Nephron progenitor cell (in vitro differentiated cells): ENCODE measurements around the gene GGTA1.
A peak's percentile ranks its signal among the peaks of the same experiment; 100 is the strongest.
"Not testable (repeated sequence)": the region's sequence is repeated elsewhere in the genome, so short reads cannot be mapped to it uniquely, and the experiment has no call there.

ENCODE experiments used
- DNase-seq: peaks from one replicate; pipeline ENCODE4 v3.0.0; 2021
- H3K27ac Mint-ChIP-seq: 2 replicates; pipeline ENCODE4 v1.8.0; 2021; ENCODE audit warnings: mild to moderate bottlenecking, moderate library complexity, mixed read lengths
- H3K27me3 Mint-ChIP-seq: 2 replicates; pipeline ENCODE4 v1.8.0; 2021; ENCODE audit warnings: mild to moderate bottlenecking, low read depth, mixed read lengths; ENCODE audit not compliant: poor library complexity
- H3K36me3 Mint-ChIP-seq: 2 replicates; pipeline ENCODE4 v1.8.0; 2021; ENCODE audit warnings: low read depth, mixed read lengths
- H3K4me1 Mint-ChIP-seq: 2 replicates; pipeline ENCODE4 v1.8.0; 2021; ENCODE audit warnings: mixed read lengths
- H3K4me3 Mint-ChIP-seq: 2 replicates; pipeline ENCODE4 v1.8.0; 2021; ENCODE audit warnings: mild to moderate bottlenecking, moderate library complexity, mixed read lengths
- H3K9me3 Mint-ChIP-seq: 2 replicates; pipeline ENCODE4 v1.8.0; 2021; ENCODE audit warnings: mild to moderate bottlenecking, moderate library complexity, mixed read lengths
- CTCF ChIP-seq: fragments of 200-600 bp; sonication (generic); IDR thresholded peaks from 2 replicates; pipeline ENCODE4 v1.5.0; 2021; ENCODE audit warnings: antibody characterized with exemption

GGTA1 gene

GRCh38 chr9:121463026-121463807 lies 36.4 kb downstream of the GGTA1 start:
- peak; percentile 73 for DNase-seq
- H3K27ac Mint-ChIP-seq: no peak overlapping the region
- H3K4me3 Mint-ChIP-seq: no peak overlapping the region
- H3K27me3 Mint-ChIP-seq: peaks cover 26% of the 10 kb centered on the region
- peak; percentile 73 for TF ChIP-seq CTCF
- no peaks in the 10 kb centered on the region for H3K4me1 Mint-ChIP-seq
- H3K9me3 Mint-ChIP-seq: no peaks in the 10 kb centered on the region
- no peaks in the 10 kb centered on the region for H3K36me3 Mint-ChIP-seq

DNA sequence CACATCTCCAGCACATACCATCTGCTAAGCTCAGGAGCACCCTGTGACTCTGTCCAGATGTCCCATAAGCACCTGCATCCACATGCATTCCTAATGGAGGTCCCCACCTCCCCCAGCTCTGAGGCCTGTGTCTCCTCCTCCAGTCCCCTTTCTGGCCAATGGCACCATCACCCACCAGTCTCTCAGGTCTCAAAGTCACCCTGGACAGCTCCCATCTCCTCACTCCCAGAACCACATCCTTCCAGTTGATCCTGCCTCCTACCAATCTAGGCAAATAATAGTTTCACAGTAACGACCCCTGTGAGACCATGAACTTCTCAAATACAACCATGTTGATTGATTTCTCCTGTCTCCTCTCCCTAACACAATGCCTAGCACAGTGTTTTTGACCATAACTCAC lies 40.1 kb downstream of the GGTA1 start:
- Mint-ChIP-seq H3K36me3 (no peaks in the 10 kb centered on the region), H3K4me1 (no peaks in the 10 kb centered on the region), H3K9me3 (no peaks in the 10 kb centered on the region)

GRCh38 chr9:121458449-121458848 lies 41.2 kb downstream of the GGTA1 start:
- not testable (repeated sequence) for H3K36me3 Mint-ChIP-seq, H3K27ac Mint-ChIP-seq, DNase-seq, H3K4me1 Mint-ChIP-seq, H3K9me3 Mint-ChIP-seq, H3K4me3 Mint-ChIP-seq
- peaks cover 34% of the 10 kb centered on the region for H3K27me3 Mint-ChIP-seq

More for the DNA sequence above, 40.1 kb downstream of the GGTA1 start:
- no peak overlapping the region for H3K4me3 Mint-ChIP-seq
- DNase-seq: no peak
- no peak for TF ChIP-seq CTCF
- no peak overlapping the region for H3K27ac Mint-ChIP-seq
- H3K27me3 Mint-ChIP-seq: peaks cover 32% of the 10 kb centered on the region

- no peak for DNase-seq
- peaks cover 11% of the 10 kb centered on the region for H3K27me3 Mint-ChIP-seq
- no peaks in the 10 kb centered on the region for H3K36me3 Mint-ChIP-seq
- TF ChIP-seq CTCF: no peak
- no peaks in the 10 kb centered on the region for H3K9me3 Mint-ChIP-seq
- peaks cover 6% of the 10 kb centered on the region for H3K4me1 Mint-ChIP-seq
- no peak overlapping the region for H3K4me3 Mint-ChIP-seq
- H3K27ac Mint-ChIP-seq: no peak overlapping the region
Measured at GRCh38 chr9:121455527-121456239, 44.0 kb downstream of the GGTA1 start.

DNA sequence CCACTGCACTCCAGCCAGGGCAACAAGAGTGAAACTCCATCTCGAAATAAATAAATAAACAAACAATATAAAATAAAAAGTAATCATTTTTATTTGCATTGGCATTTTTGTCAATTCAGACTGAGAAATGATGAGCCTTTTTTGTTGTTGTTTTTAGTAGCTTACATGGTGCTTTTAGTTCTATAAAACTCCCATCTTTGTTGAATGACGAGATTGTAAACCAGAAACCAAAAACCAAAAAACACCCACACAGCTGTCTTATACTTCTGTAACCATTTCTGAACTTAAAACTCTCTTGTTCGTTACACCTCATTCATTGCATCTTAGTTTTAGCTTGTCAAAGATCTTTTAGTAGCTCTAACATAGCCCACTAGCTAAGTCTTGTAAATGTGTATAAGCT lies 44.7 kb downstream of the GGTA1 start:
- H3K4me1 Mint-ChIP-seq: peaks cover 13% of the 10 kb centered on the region
- no peaks in the 10 kb centered on the region for H3K36me3 Mint-ChIP-seq
- H3K4me3 Mint-ChIP-seq: no peak overlapping the region
- no peak for TF ChIP-seq CTCF
- no peak overlapping the region for H3K27ac Mint-ChIP-seq
- no peaks in the 10 kb centered on the region for H3K9me3 Mint-ChIP-seq
- DNase-seq: no peak
- peaks cover 11% of the 10 kb centered on the region for H3K27me3 Mint-ChIP-seq

DNA sequence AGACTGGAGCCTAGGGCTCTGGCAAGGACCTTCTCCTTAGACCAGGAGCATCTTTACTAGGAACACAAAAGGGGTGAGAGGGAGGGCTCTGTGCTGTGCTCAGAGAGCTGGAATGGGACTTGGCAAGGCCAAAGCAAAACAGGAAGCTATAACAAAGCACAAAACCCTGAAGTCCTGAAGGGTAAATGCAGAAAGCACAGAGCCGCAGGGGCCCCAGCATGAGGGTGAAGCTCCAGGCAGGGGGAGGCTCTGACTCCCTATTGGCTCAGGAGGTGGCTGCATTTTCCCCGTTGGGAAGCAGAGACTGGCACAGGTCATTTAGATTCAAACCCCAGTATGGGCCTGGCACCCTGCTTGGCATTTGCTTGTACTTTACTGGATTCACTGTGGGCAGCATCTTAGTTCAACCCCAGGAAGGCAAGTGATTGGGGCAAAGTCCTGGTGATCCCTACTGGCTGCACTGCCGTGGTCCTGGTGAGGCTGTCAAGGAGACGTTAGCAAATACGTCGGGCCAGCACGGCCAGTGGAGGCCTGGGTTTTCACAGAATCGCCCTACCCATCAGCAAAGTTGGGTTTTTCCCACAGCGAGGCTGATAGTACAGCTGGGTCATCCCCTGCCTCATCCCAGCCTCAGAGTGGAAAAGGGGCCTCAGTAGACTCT lies 46.3 kb downstream of the GGTA1 start:
- Mint-ChIP-seq H3K36me3 (no peaks in the 10 kb centered on the region), H3K27ac (no peak overlapping the region)
- DNase-seq: no peak

More for the DNA sequence above, 46.3 kb downstream of the GGTA1 start:
- H3K4me1 Mint-ChIP-seq: peaks cover 14% of the 10 kb centered on the region
- no peak overlapping the region for H3K4me3 Mint-ChIP-seq
- TF ChIP-seq CTCF: no peak
- no peaks in the 10 kb centered on the region for H3K9me3 Mint-ChIP-seq
- peaks cover 7% of the 10 kb centered on the region for H3K27me3 Mint-ChIP-seq
